ENCODE data around the gene KIF6.

KIF6 gene

DNA sequence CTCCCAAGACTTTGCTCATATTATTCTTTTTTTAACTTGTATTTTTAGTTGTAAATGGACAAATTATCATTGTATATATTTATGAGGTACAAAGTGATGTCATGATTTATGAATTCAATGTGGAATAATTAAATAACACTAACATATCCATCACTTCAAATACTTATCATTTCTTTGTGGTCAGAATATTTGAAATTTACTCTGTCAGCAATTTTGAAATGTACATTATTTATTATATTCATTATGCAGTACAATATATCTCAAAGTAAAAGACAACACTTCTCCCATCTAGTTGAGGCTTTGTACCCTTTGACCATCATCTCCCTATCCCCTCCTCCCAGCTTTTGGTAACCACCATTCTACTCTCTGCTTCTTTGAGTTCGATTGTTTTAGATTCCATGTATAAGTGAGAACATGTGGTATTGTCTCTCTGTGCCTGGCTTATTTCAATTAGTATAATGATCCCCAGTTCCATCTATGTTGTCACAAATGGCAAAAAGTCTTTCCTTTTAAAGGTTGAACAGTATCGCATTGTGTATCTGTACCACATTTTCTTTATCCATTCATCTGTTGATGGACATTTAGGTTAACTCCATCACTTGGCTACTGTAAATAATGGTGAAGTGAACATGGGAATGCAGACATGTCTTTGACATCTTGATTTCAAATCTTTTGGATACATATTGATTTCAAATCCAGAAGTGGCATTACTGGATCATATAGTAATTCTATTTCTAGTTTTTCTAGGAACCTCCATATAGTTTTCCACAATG lies 197.2 kb downstream of the KIF6 start:
- H3K27ac ChIP-seq, result no peak overlapping the region
- H3K9me3 ChIP-seq (ENCODE audit: severe bottlenecking), result peaks cover 3% of the 10 kb centered on the region
- H3K27me3 ChIP-seq (ENCODE audit: insufficient read depth, low read depth, severe bottlenecking), result no peaks in the 10 kb centered on the region
- TF ChIP-seq, protein P1, sequence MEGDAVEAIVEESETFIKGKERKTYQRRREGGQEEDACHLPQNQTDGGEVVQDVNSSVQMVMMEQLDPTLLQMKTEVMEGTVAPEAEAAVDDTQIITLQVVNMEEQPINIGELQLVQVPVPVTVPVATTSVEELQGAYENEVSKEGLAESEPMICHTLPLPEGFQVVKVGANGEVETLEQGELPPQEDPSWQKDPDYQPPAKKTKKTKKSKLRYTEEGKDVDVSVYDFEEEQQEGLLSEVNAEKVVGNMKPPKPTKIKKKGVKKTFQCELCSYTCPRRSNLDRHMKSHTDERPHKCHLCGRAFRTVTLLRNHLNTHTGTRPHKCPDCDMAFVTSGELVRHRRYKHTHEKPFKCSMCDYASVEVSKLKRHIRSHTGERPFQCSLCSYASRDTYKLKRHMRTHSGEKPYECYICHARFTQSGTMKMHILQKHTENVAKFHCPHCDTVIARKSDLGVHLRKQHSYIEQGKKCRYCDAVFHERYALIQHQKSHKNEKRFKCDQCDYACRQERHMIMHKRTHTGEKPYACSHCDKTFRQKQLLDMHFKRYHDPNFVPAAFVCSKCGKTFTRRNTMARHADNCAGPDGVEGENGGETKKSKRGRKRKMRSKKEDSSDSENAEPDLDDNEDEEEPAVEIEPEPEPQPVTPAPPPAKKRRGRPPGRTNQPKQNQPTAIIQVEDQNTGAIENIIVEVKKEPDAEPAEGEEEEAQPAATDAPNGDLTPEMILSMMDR (IDR thresholded peaks at IDR 0.05; ENCODE audit: low read depth, low read length), result no peak
- no peaks in the 10 kb centered on the region for H3K36me3 ChIP-seq
- no peak overlapping the region for H3K4me3 ChIP-seq (ENCODE audit: low read depth, low read length)
- DNase-seq, result no peak

GRCh38 chr6:39524007-39524406 lies 201.2 kb downstream of the KIF6 start:
- H3K4me3 ChIP-seq (ENCODE audit: low read depth, low read length), result no peak overlapping the region
- no peak overlapping the region for H3K27ac ChIP-seq
- DNase-seq, result no peak
- no peaks in the 10 kb centered on the region for H3K27me3 ChIP-seq (ENCODE audit: insufficient read depth, low read depth, severe bottlenecking)
- no peaks in the 10 kb centered on the region for H3K36me3 ChIP-seq
- TF ChIP-seq, protein P1 (IDR thresholded peaks at IDR 0.05; ENCODE audit: low read depth, low read length), result no peak
- no peaks in the 10 kb centered on the region for H3K9me3 ChIP-seq (ENCODE audit: severe bottlenecking)

GRCh38 chr6:39521958-39522357 lies 203.2 kb downstream of the KIF6 start:
- H3K27me3 ChIP-seq (ENCODE audit: insufficient read depth, low read depth, severe bottlenecking), result no peaks in the 10 kb centered on the region
- TF ChIP-seq, protein P1 (IDR thresholded peaks at IDR 0.05; ENCODE audit: low read depth, low read length), result no peak
- H3K9me3 ChIP-seq (ENCODE audit: severe bottlenecking), result no peaks in the 10 kb centered on the region
- DNase-seq, result no peak
- H3K4me3 ChIP-seq (ENCODE audit: low read depth, low read length), result no peak overlapping the region
- H3K36me3 ChIP-seq, result no peaks in the 10 kb centered on the region
- no peak overlapping the region for H3K27ac ChIP-seq

- no peak overlapping the region for H3K4me3 ChIP-seq (ENCODE audit: low read depth, low read length)
- no peaks in the 10 kb centered on the region for H3K9me3 ChIP-seq (ENCODE audit: severe bottlenecking)
- no peaks in the 10 kb centered on the region for H3K27me3 ChIP-seq (ENCODE audit: insufficient read depth, low read depth, severe bottlenecking)
- TF ChIP-seq, protein P1 (IDR thresholded peaks at IDR 0.05; ENCODE audit: low read depth, low read length), result no peak
- no peaks in the 10 kb centered on the region for H3K36me3 ChIP-seq
- H3K27ac ChIP-seq, result no peak overlapping the region
- DNase-seq, result no peak
These were observed 204.3 kb downstream of the KIF6 start for GRCh38 chr6:39520916-39521315.

GRCh38 chr6:39520411-39520810 lies 204.8 kb downstream of the KIF6 start:
- Histone ChIP-seq H3K9me3 (ENCODE audit: severe bottlenecking) (no peaks in the 10 kb centered on the region), H3K27me3 (ENCODE audit: insufficient read depth, low read depth, severe bottlenecking) (no peaks in the 10 kb centered on the region), H3K4me3 (ENCODE audit: low read depth, low read length) (no peak overlapping the region), H3K27ac (no peak overlapping the region), H3K36me3 (no peaks in the 10 kb centered on the region)
- DNase-seq, result no peak
- TF ChIP-seq, protein P1 (IDR thresholded peaks at IDR 0.05; ENCODE audit: low read depth, low read length), result no peak

- DNase-seq, result no peak
- Histone ChIP-seq H3K27me3 (ENCODE audit: insufficient read depth, low read depth, severe bottlenecking) (no peaks in the 10 kb centered on the region), H3K4me3 (ENCODE audit: low read depth, low read length) (no peak overlapping the region), H3K9me3 (ENCODE audit: severe bottlenecking) (no peaks in the 10 kb centered on the region), H3K36me3 (no peaks in the 10 kb centered on the region), H3K27ac (no peak overlapping the region)
- TF ChIP-seq, protein P1 (IDR thresholded peaks at IDR 0.05; ENCODE audit: low read depth, low read length), result no peak
These were observed 207.0 kb downstream of the KIF6 start for GRCh38 chr6:39518221-39518620.
